HepG2 (cell line): ENCODE results near the gene RETREG2. TPM values are rescaled to one million over a fixed set of nuclear protein-coding genes. Genes with fewer than 3 reads are reported as not detected.

ENCODE experiments used
- ARID2 ChIP-seq: sonication (generic); formaldehyde crosslinking; IDR thresholded peaks from 2 replicates; pipeline ENCODE4 v1.8.1; 2022; ENCODE audit warnings: mild to moderate bottlenecking, missing genetic modification reagents, borderline replicate concordance
- CBX2 ChIP-seq, 2 experiments: fragments of 200-600 bp in 1 of 2; sonication (generic); formaldehyde crosslinking in 1 of 2; IDR thresholded peaks; 2 replicates each; pipeline versions ENCODE4 v1.7.0 to v1.8.1; 2018 to 2022; ENCODE audit warnings: low read depth in 2 of 2, low read length in 1 of 2, mild to moderate bottlenecking in 1 of 2, missing genetic modification reagents in 1 of 2
- GABPA ChIP-seq, 2 experiments: IDR thresholded peaks; 2 replicates each; pipeline ENCODE4 v1.6.1; 2011 to 2016; ENCODE audit warnings: low read depth in 2 of 2, low read length in 1 of 2, missing biosample characterization in 1 of 2, missing genetic modification characterization in 1 of 2
- JUND ChIP-seq: sonication (generic); formaldehyde crosslinking; IDR thresholded peaks from 2 replicates; pipeline ENCODE4 v1.8.0; 2022; ENCODE audit warnings: mild to moderate bottlenecking, missing genetic modification reagents
- KAT2B ChIP-seq: fragments of 150-350 bp; IDR thresholded peaks from 2 replicates; pipeline ENCODE4 v1.6.1; 2014; ENCODE audit warnings: low read depth, low read length, borderline replicate concordance
- MAFG ChIP-seq: sonication (generic); formaldehyde crosslinking; IDR thresholded peaks from 2 replicates; pipeline ENCODE4 v1.5.1; 2020; ENCODE audit warnings: mild to moderate bottlenecking, missing genetic modification reagents
- PATZ1 ChIP-seq: sonication (generic); formaldehyde crosslinking; IDR thresholded peaks from 2 replicates; pipeline ENCODE4 v1.4.0; 2020; ENCODE audit warnings: missing genetic modification reagents
- PAXIP1 ChIP-seq: sonication (generic); formaldehyde crosslinking; conservative IDR thresholded peaks from 2 replicates; pipeline ENCODE4 v1.4.0; 2020; ENCODE audit warnings: mild to moderate bottlenecking, missing genetic modification reagents, moderate library complexity
- SAP130 ChIP-seq: IDR thresholded peaks from 2 replicates; pipeline ENCODE4 v1.6.1; 2016; ENCODE audit warnings: low read depth
- XRCC5 ChIP-seq: fragments of 200-400 bp; formaldehyde crosslinking; optimal IDR thresholded peaks from 2 replicates; pipeline ENCODE3; 2017; ENCODE audit warnings: mild to moderate bottlenecking, low read length
- ZBTB26 ChIP-seq: IDR thresholded peaks from 2 replicates; pipeline ENCODE4 v1.6.1; 2016; ENCODE audit warnings: missing compliant biosample characterization, missing genetic modification reagents, borderline replicate concordance
- ZBTB34 ChIP-seq: sonication (generic); formaldehyde crosslinking; IDR thresholded peaks from 2 replicates; pipeline ENCODE4 v1.8.0; 2022; ENCODE audit warnings: mild to moderate bottlenecking, missing genetic modification reagents
- ZC3H4 ChIP-seq: sonication (generic); formaldehyde crosslinking; IDR thresholded peaks from 2 replicates; pipeline ENCODE4 v1.4.0; 2020; ENCODE audit warnings: missing genetic modification reagents, borderline replicate concordance
- ZNF230 ChIP-seq: sonication (generic); formaldehyde crosslinking; IDR thresholded peaks from 2 replicates; pipeline ENCODE4 v1.4.0; 2020; ENCODE audit warnings: mild to moderate bottlenecking, missing genetic modification reagents
- ZNF253 ChIP-seq: sonication (generic); formaldehyde crosslinking; IDR thresholded peaks from 2 replicates; pipeline ENCODE4 v1.8.0; 2022; ENCODE audit warnings: mild to moderate bottlenecking, missing genetic modification reagents, borderline replicate concordance
- ZNF263 ChIP-seq: sonication (generic); formaldehyde crosslinking; IDR thresholded peaks from 2 replicates; pipeline ENCODE4 v1.4.0; 2020; ENCODE audit warnings: missing genetic modification reagents
- ZNF326 ChIP-seq: sonication (generic); formaldehyde crosslinking; IDR thresholded peaks from 2 replicates; pipeline ENCODE4 v1.4.0; 2020; ENCODE audit warnings: missing genetic modification reagents, borderline replicate concordance
- ZNF556 ChIP-seq: sonication (generic); formaldehyde crosslinking; IDR thresholded peaks from 2 replicates; pipeline ENCODE4 v1.4.0; 2020; ENCODE audit warnings: mild to moderate bottlenecking, missing genetic modification reagents, borderline replicate concordance
- ZNF737 ChIP-seq: sonication (generic); formaldehyde crosslinking; IDR thresholded peaks from 2 replicates; pipeline ENCODE4 v1.5.0; 2020; ENCODE audit warnings: missing genetic modification reagents, mild to moderate bottlenecking, borderline replicate concordance
- ZNF792 ChIP-seq: IDR thresholded peaks from 2 replicates; pipeline ENCODE4 v1.6.1; 2016
- polyA plus RNA-seq, 8 experiments: library from polyadenylated mRNA; depleted of rRNA in 3 of 8; stranded (reverse) in 7 of 8; unstranded in 1 of 8; fragments of >200 nt; fragmentation: Illumina TruSeq in 4 of 8; extraction: Trizol in 4 of 8; gene quantifications; 2 replicates each; pipeline versions ENCODE4 v1.2.1 to v1.2.3, GENCODE V29; 2011 to 2016; ENCODE audit warnings: low read depth in 4 of 8, missing spikeins in 1 of 8, mixed read lengths in 1 of 8; ENCODE audit not compliant: insufficient read depth in 1 of 8
- total RNA-seq, 5 experiments: library from RNA; depleted of rRNA; stranded (reverse); fragments of >200 nt; fragmentation: Illumina TruSeq; extraction: Trizol; gene quantifications; 2 replicates each; pipeline ENCODE4 v1.2.3, GENCODE V29; 2016; ENCODE audit warnings: low read depth in 1 of 5

Gene RETREG2
- total and polyA plus RNA-seq, 2 of the 13 experiments (the other 11 are each of a cell fraction or from before 2014, with no cell fraction given): 86.0 to 134 TPM

GRCh38 chr2:219160186-219161017 lies 17.7 kb upstream of the RETREG2 start, which contains the start of gene NHEJ1 (continued):
- TF ChIP-seq KAT2B: no peak
- TF ChIP-seq ZNF253 (CRISPR knock-in tag): no peak
- peak; percentile 70; the same call in 1 of the 2 replicates for TF ChIP-seq ZNF263 (CRISPR knock-in tag)
- 0 out of 2 replicates have a peak, but pooled peaks have one; percentile 50 for TF ChIP-seq PAXIP1
- no peak for TF ChIP-seq ZNF326 (CRISPR knock-in tag)
- peak; percentile 99 for TF ChIP-seq ARID2 (CRISPR knock-in tag)
- TF ChIP-seq ZC3H4 (CRISPR knock-in tag): no peak
- TF ChIP-seq GABPA (IDR thresholded peaks at IDR 0.05; ENCODE audit: low read depth, low read length): no peak
- TF ChIP-seq GABPA (CRISPR knock-in tag; IDR thresholded peaks at IDR 0.05; ENCODE audit: low read depth): no peak
- TF ChIP-seq PATZ1: peak; percentile 89
- TF ChIP-seq ZNF230 (CRISPR knock-in tag): peak; percentile 83; the same call in 1 of the 2 replicates
- TF ChIP-seq CBX2 (IDR thresholded peaks at IDR 0.05; ENCODE audit: low read depth, low read length): no peak
- TF ChIP-seq CBX2 (CRISPR knock-in tag; IDR thresholded peaks at IDR 0.05; ENCODE audit: low read depth): no peak
- TF ChIP-seq XRCC5: peak; percentile 65
- TF ChIP-seq ZBTB34 (CRISPR knock-in tag): peak; percentile 91
- TF ChIP-seq ZNF792 (CRISPR knock-in tag): peak; percentile 91
- TF ChIP-seq JUND (CRISPR knock-in tag): no peak; the same call in 1 of the 2 replicates
- TF ChIP-seq ZNF556 (CRISPR knock-in tag): peak; percentile 41; the same call in 1 of the 2 replicates
- TF ChIP-seq ZBTB26 (CRISPR knock-in tag): peak; percentile 70
- 0 out of 2 replicates have a peak, but pooled peaks have one; percentile 7 for TF ChIP-seq MAFG (CRISPR knock-in tag)
- no peak for TF ChIP-seq ZNF737 (CRISPR knock-in tag)
- TF ChIP-seq SAP130 (CRISPR knock-in tag): peak; percentile 88
